RCC 7860 (cell line): ENCODE data around the gene GRIK4.

ENCODE experiments used
- DNase-seq: peaks from one replicate; pipeline ENCODE4 v3.0.0-alpha.2; 2015; ENCODE audit warnings: low spot score
- FAIRE-seq: peaks from 2 replicates; lab custom pipeline; 2012; peaks lifted over from hg19 to GRCh38; lab: Jason Lieb, UNC

Gene GRIK4

GRCh38 chr11:120509346-120510053 lies 2.0 kb upstream of the GRIK4 start:
- FAIRE-seq (no peak), DNase-seq (no peak)

- DNase-seq = no peak
- no peak for FAIRE-seq
Measured at GRCh38 chr11:120510406-120511115, 987 bp upstream of the GRIK4 start.

- DNase-seq = no peak
- FAIRE-seq = no peak
Measured at GRCh38 chr11:120511820-120512738, 531 bp downstream of the GRIK4 start.

- DNase-seq = no peak
- no peak for FAIRE-seq
Measured at GRCh38 chr11:120512739-120513435, 1.3 kb downstream of the GRIK4 start.

GRCh38 chr11:120513436-120514315 lies 2.1 kb downstream of the GRIK4 start:
- DNase-seq (no peak), FAIRE-seq (no peak)

- no peak for DNase-seq
- FAIRE-seq = no peak
Measured at GRCh38 chr11:120514541-120515121, 3.1 kb downstream of the GRIK4 start.

GRCh38 chr11:120515186-120515723 lies 3.7 kb downstream of the GRIK4 start:
- DNase-seq (no peak), FAIRE-seq (no peak)

- no peak for FAIRE-seq
- DNase-seq = no peak
Measured at GRCh38 chr11:120516461-120517389, 5.2 kb downstream of the GRIK4 start.

GRCh38 chr11:120517390-120517761 lies 5.8 kb downstream of the GRIK4 start:
- FAIRE-seq (no peak), DNase-seq (peak; percentile 21)

GRCh38 chr11:120517801-120518291 lies 6.3 kb downstream of the GRIK4 start:
- FAIRE-seq (no peak), DNase-seq (no peak)

GRCh38 chr11:120518356-120518755 lies 6.8 kb downstream of the GRIK4 start:
- FAIRE-seq (no peak), DNase-seq (no peak)

- FAIRE-seq (no peak), DNase-seq (no peak)
Measured at GRCh38 chr11:120519474-120519873, 7.9 kb downstream of the GRIK4 start.

GRCh38 chr11:120520091-120520822 lies 8.7 kb downstream of the GRIK4 start:
- no peak for DNase-seq
- FAIRE-seq = no peak

- FAIRE-seq = no peak
- no peak for DNase-seq
Measured at GRCh38 chr11:120521176-120521575, 9.6 kb downstream of the GRIK4 start.

- DNase-seq (no peak), FAIRE-seq (no peak)
Measured at GRCh38 chr11:120522021-120522420, 10.5 kb downstream of the GRIK4 start.

GRCh38 chr11:120522736-120523135 lies 11.2 kb downstream of the GRIK4 start:
- FAIRE-seq (no peak), DNase-seq (no peak)

GRCh38 chr11:120523196-120523595 lies 11.6 kb downstream of the GRIK4 start:
- FAIRE-seq (no peak), DNase-seq (no peak)
